ENCODE measurements around the gene FAM200C. TPM values are rescaled to one million over a fixed set of nuclear protein-coding genes. Genes with fewer than 3 reads are reported as not detected.
"Not testable (repeated sequence)": the region's sequence is repeated elsewhere in the genome, so short reads cannot be mapped to it uniquely, and the experiment has no call there.

FAM200C gene
- total RNA-seq, 2 experiments from 2014 or later = 2.7 to 3.7 TPM

GRCh38 chr5:160437271-160437670, 37.4 kb upstream of the FAM200C start:
- TF ChIP-seq EZH2phosphoT487 (IDR thresholded peaks at IDR 0.05; ENCODE audit: borderline replicate concordance, low read depth, low read length) (no peak), CTCF (conservative IDR thresholded peaks at IDR 0.05; ENCODE audit: low read length) (no peak)
- H2AFZ ChIP-seq (ENCODE audit: low read length) = no peak overlapping the region
- no peak for DNase-seq (ENCODE audit: low spot score)
- no peaks in the 10 kb centered on the region for H3K9me3 ChIP-seq (ENCODE audit: low read length)
- H4K20me1 ChIP-seq (ENCODE audit: insufficient read depth, low read length) = no peaks in the 10 kb centered on the region
- intact Hi-C loops (cut with micrococcal nuclease; ENCODE audit: unreplicated experiment) = loop anchor here (5.0 to 10.0 kb wide), 3 partner anchors 138 to 350 kb away; no protein-coding TSS in a partner anchor
- peaks cover 42% of the 10 kb centered on the region for H3K4me1 ChIP-seq (ENCODE audit: insufficient read depth, low read length, poor library complexity, severe bottlenecking)
- H3K36me3 ChIP-seq (ENCODE audit: insufficient read depth, low read length) = no peaks in the 10 kb centered on the region
- H3K27ac ChIP-seq (ENCODE audit: low read depth, low read length, poor library complexity, severe bottlenecking) = no peak overlapping the region
- ChIA-PET CTCF (ENCODE audit: unreplicated experiment) (no interaction called here), POLR2A (interaction anchor here (1.0 to 1.9 kb wide), 2 partner anchors 16 to 18 kb away, joined by 4 to 5 read pairs; partner anchors contain the start of genes PTTG1 and SLU7)
- H3K9me2 ChIP-seq (ENCODE audit: insufficient read depth, low read length) = no peaks in the 10 kb centered on the region
- no TSS peak for BruUV-seq (replicated peaks)
- H3K79me2 ChIP-seq (ENCODE audit: insufficient read depth, low read depth, low read length) = no peaks in the 10 kb centered on the region
- H3K4me3 ChIP-seq (ENCODE audit: low read depth, low read length, poor library complexity, severe bottlenecking) = no peak overlapping the region
- H3K4me2 ChIP-seq (ENCODE audit: low read length) = no peak overlapping the region

GRCh38 chr5:160436661-160437060, 36.8 kb upstream of the FAM200C start:
- H3K27ac ChIP-seq (ENCODE audit: low read depth, low read length, poor library complexity, severe bottlenecking); BruUV-seq (replicated peaks); H3K9me2 ChIP-seq (ENCODE audit: insufficient read depth, low read length); H2AFZ ChIP-seq (ENCODE audit: low read length); H4K20me1 ChIP-seq (ENCODE audit: insufficient read depth, low read length); H3K36me3 ChIP-seq (ENCODE audit: insufficient read depth, low read length); H3K4me2 ChIP-seq (ENCODE audit: low read length); DNase-seq (ENCODE audit: low spot score); H3K4me3 ChIP-seq (ENCODE audit: low read depth, low read length, poor library complexity, severe bottlenecking); H3K9me3 ChIP-seq (ENCODE audit: low read length); H3K79me2 ChIP-seq (ENCODE audit: insufficient read depth, low read depth, low read length); CTCF ChIA-PET (ENCODE audit: unreplicated experiment): not testable (repeated sequence)
- intact Hi-C loops (cut with micrococcal nuclease; ENCODE audit: unreplicated experiment) = loop anchor here (5.0 to 10.0 kb wide), 3 partner anchors 138 to 351 kb away; no protein-coding TSS in a partner anchor
- peaks cover 46% of the 10 kb centered on the region for H3K4me1 ChIP-seq (ENCODE audit: insufficient read depth, low read length, poor library complexity, severe bottlenecking)
- POLR2A ChIA-PET = interaction anchor here (1.1 to 1.5 kb wide), 3 partner anchors 10 to 30 kb away, joined by 4 to 7 read pairs (median 5); partner anchors contain the start of gene PTTG1

- Histone ChIP-seq H3K4me2 (ENCODE audit: low read length) (no peak overlapping the region), H3K9me2 (ENCODE audit: insufficient read depth, low read length) (no peaks in the 10 kb centered on the region), H3K36me3 (ENCODE audit: insufficient read depth, low read length) (peaks cover 7% of the 10 kb centered on the region; the same call in 1 of the 2 replicates), H3K4me1 (ENCODE audit: insufficient read depth, low read length, poor library complexity, severe bottlenecking) (peaks cover 46% of the 10 kb centered on the region), H2AFZ (ENCODE audit: low read length) (no peak overlapping the region), H3K4me3 (ENCODE audit: low read depth, low read length, poor library complexity, severe bottlenecking) (no peak overlapping the region), H3K79me2 (ENCODE audit: insufficient read depth, low read depth, low read length) (no peaks in the 10 kb centered on the region), H3K27ac (ENCODE audit: low read depth, low read length, poor library complexity, severe bottlenecking) (no peak overlapping the region), H4K20me1 (ENCODE audit: insufficient read depth, low read length) (no peaks in the 10 kb centered on the region), H3K9me3 (ENCODE audit: low read length) (no peaks in the 10 kb centered on the region)
- intact Hi-C loops (cut with micrococcal nuclease; ENCODE audit: unreplicated experiment) = loop anchor here (5.0 to 10.0 kb wide), 3 partner anchors 139 to 351 kb away; no protein-coding TSS in a partner anchor
- ChIA-PET CTCF (ENCODE audit: unreplicated experiment) (no interaction called here), POLR2A (interaction anchor here (0.7 to 1.5 kb wide), 6 partner anchors 9 to 35 kb away, joined by 3 to 7 read pairs (median 4); partner anchors contain the start of genes PTTG1 and SLU7)
- no TSS peak for BruUV-seq (replicated peaks)
- no peak for TF ChIP-seq EZH2phosphoT487 (IDR thresholded peaks at IDR 0.05; ENCODE audit: borderline replicate concordance, low read depth, low read length)
- no peak for TF ChIP-seq CTCF (conservative IDR thresholded peaks at IDR 0.05; ENCODE audit: low read length)
- no peak for DNase-seq (ENCODE audit: low spot score)
Observed at GRCh38 chr5:160436017-160436416, 36.2 kb upstream of the FAM200C start.
